T-helper 2 cell treated with Interferon-gamma antibody and Interleukin-4, amounts not matched to agents 5 μg/mL and 100 μg/mL, for 36 hours (primary cell): ENCODE measurements around the gene PLCL1.
A peak's percentile ranks its signal among the peaks of the same experiment; 100 is the strongest.

Experiments
- DNase-seq: peaks from one replicate; pipeline ENCODE4 v3.0.0; 2021; ENCODE audit warnings: low spot score
- H3K27ac Mint-ChIP-seq: one replicate; pipeline ENCODE4 v1.8.0; 2021; ENCODE audit warnings: mild to moderate bottlenecking, mixed read lengths
- H3K27me3 Mint-ChIP-seq: one replicate; pipeline ENCODE4 v1.8.0; 2021; ENCODE audit warnings: low read depth, mixed read lengths
- H3K36me3 Mint-ChIP-seq: one replicate; pipeline ENCODE4 v1.8.0; 2021; ENCODE audit warnings: low read depth, mixed read lengths
- H3K4me1 Mint-ChIP-seq: one replicate; pipeline ENCODE4 v1.8.0; 2021; ENCODE audit warnings: low read depth, mixed read lengths
- H3K4me3 Mint-ChIP-seq: one replicate; pipeline ENCODE4 v1.8.0; 2022; ENCODE audit warnings: mild to moderate bottlenecking, moderate library complexity, mixed read lengths
- H3K9me3 Mint-ChIP-seq: one replicate; pipeline ENCODE4 v1.8.0; 2021; ENCODE audit warnings: mixed read lengths

Gene PLCL1

DNA sequence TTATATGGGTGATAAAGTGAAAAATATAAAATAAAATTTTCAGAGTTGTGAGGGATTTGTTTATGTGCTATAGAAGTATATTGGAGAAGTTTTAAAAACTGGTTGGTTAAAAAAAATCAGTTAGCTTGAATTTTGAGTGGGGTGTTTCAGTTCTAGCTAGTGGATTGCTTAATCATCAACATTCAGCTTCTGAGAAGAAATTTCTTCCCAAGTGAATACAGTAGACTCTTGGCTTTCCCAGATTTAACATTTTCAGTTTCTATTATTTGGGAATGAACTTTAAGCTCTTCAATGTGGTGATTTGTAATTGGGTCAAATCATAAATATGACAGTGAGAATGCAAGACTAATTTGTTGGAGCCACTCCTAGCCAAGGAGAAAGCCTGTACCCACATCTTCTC, 120.8 kb downstream of the PLCL1 start:
- Mint-ChIP-seq H3K36me3 (no peaks in the 10 kb centered on the region), H3K27ac (no peak overlapping the region), H3K27me3 (no peaks in the 10 kb centered on the region), H3K4me1 (peaks cover 5% of the 10 kb centered on the region), H3K9me3 (no peaks in the 10 kb centered on the region), H3K4me3 (no peak overlapping the region)
- no peak for DNase-seq

DNA sequence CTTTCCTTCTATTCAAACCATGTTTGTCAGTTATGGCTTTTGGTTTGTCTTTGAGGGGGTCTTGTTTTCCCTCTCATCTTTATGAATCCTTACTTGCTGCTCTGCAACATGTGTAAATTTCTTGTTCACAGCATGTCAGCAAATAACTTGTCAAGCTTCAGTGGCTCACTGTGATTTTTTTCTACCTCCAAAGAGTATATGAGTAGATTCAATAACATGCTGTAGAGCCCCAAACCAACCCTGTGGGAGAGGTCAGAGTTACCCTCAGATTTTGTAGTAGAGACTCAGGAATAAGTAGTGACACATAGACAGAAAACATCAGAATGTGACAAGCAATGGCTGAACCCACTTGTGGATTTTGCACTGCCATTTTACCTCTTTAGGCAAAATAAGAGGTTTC, 121.6 kb downstream of the PLCL1 start:
- Mint-ChIP-seq H3K4me3 (no peak overlapping the region), H3K27me3 (no peaks in the 10 kb centered on the region), H3K9me3 (no peaks in the 10 kb centered on the region), H3K4me1 (peaks cover 5% of the 10 kb centered on the region), H3K36me3 (no peaks in the 10 kb centered on the region), H3K27ac (no peak overlapping the region)
- no peak for DNase-seq

DNA sequence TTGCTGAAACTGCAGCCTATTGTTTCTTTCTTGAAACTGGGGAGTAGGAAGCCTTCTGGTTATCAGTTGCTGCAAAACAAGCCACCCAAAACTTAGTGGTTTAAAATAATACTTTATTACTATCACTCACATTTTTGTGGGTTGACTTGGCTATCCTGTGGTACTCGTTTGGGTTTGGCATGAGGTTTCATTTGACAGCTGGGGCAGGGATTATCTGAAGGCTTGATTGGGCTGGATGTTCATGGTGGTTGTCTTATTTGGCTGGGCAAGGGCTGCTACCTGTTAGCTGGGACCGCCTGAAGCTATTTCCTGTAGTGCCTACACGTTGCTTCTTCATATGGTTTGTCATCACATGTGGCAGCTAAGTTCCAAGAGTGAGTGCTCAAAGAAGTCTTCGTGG, 122.3 kb downstream of the PLCL1 start:
- no peak overlapping the region for H3K4me3 Mint-ChIP-seq
- no peak for DNase-seq
- H3K27me3 Mint-ChIP-seq = no peaks in the 10 kb centered on the region

DNA sequence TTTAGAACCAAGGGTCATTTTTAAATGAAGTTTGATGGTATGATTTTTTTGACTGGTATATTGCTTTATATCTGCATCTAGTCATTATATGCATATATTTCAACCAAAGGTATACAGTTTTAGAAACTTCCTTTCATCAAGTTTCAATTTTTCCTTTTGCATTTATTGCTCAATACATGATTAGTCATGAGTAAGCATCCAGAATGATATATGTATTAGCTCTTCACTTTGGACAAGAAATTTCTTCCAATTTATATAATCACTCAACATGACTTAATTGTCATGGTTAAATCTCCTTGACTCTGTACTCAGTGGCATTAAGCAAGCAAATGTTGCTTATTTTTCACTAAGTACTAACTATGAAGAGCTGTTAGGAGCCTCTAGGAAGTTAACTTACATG, 123.6 kb downstream of the PLCL1 start:
- Mint-ChIP-seq H3K4me1 (peaks cover 9% of the 10 kb centered on the region), H3K36me3 (no peaks in the 10 kb centered on the region), H3K4me3 (no peak overlapping the region), H3K9me3 (no peaks in the 10 kb centered on the region), H3K27ac (no peak overlapping the region), H3K27me3 (no peaks in the 10 kb centered on the region)
- DNase-seq = no peak

More for the DNA sequence above, 122.3 kb downstream of the PLCL1 start:
- Mint-ChIP-seq H3K4me1 (peaks cover 5% of the 10 kb centered on the region), H3K9me3 (no peaks in the 10 kb centered on the region), H3K36me3 (no peaks in the 10 kb centered on the region), H3K27ac (no peak overlapping the region)

DNA sequence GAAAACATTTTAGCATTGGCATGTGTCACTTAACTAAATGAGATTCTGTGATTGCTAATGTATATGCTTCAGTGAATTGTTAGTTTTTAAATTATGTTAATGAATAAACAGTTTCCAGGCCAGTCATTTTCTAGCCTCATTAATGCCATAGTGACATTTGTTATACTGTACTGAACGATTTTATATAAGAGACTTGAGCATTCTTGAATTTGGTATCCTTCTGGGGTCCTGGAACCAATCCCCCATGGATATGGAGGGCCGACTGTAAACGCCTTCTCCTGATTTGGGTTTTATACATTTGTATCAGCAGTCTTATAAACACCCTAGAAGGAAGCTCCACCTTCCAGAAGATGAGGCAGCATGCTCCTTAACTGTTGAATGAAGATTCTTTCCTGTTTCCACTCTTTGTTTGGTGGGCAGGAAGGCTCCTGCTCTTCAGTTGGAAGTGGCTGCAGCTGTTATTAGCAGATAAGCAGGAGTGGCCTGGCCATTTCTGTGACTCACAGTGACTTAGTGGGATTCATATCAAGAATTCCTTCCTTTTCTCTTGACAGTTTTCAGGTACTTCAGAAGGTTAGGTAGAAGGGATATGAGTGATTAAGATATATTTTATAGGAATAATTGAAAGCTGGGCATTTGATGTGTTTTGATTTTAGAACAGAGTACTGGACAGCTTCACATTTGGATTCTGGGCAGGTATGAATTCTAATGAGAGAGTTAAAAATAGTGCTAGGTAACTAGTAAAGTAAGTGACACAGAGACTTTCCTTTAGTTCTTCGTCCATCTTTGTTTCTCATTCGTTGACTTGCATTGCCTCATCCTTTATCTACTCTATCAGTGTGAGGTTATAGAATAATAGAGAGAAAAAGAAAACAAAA, 124.9 kb downstream of the PLCL1 start:
- H3K9me3 Mint-ChIP-seq = no peaks in the 10 kb centered on the region
- H3K27ac Mint-ChIP-seq = no peak overlapping the region
- no peak for DNase-seq
- peaks cover 17% of the 10 kb centered on the region for H3K4me1 Mint-ChIP-seq
- H3K36me3 Mint-ChIP-seq = no peaks in the 10 kb centered on the region
- H3K27me3 Mint-ChIP-seq = no peaks in the 10 kb centered on the region
- no peak overlapping the region for H3K4me3 Mint-ChIP-seq

DNA sequence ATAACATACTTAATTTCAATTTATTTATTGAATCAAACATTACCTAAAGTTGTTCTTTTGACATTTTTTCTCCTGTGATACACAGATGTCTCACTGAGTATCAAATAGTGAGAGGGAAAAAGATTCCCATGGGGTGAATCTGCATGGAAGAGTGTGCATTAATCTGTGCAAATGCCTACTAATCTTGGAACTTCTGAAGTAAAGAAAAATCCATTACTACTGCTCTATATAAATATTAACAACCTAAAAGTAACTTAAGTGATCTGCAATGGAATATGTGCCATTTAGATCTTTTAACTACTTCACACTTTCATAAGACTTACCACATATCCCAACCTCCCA, 125.5 kb downstream of the PLCL1 start:
- Mint-ChIP-seq H3K36me3 (peaks cover 2% of the 10 kb centered on the region), H3K27ac (no peak overlapping the region), H3K27me3 (no peaks in the 10 kb centered on the region), H3K9me3 (no peaks in the 10 kb centered on the region), H3K4me1 (peaks cover 21% of the 10 kb centered on the region), H3K4me3 (no peak overlapping the region)
- no peak for DNase-seq

DNA sequence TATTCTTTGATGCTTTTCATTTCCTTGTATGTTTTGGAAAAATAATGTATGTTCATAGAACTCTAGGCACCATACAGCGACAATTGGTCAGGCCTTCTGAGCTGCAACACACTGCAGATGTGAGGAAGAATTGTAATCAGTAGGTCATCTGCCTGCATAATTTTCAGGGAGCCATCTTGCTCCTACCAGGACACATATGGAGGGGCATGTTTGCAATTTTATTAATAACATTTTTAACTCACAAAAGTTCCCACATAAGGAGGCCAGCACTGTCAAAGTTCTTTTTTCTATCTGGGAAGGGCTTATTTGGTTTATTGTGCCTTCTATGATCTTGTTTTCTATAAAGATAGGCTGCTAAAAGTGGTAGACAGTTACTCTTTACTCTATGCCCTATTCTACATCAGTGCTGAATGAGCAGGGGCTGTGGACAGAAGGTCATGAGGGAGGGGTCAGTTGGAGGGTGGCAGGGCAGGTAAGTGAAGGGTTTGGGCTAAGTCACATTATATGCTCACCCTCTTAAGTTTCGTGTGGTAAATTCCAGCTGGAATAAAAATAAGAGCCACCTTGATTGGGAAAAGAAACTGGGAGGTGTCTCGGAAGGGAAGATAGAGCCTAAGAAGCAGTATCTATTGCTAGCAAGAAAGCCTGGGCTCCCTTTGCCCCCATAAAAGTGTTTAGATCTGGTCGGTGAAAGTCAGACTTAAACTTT, 126.3 kb downstream of the PLCL1 start:
- H3K4me1 Mint-ChIP-seq = peaks cover 29% of the 10 kb centered on the region
- H3K4me3 Mint-ChIP-seq = no peak overlapping the region
- H3K27ac Mint-ChIP-seq = no peak overlapping the region
- H3K9me3 Mint-ChIP-seq = peaks cover 2% of the 10 kb centered on the region
- H3K36me3 Mint-ChIP-seq = peaks cover 9% of the 10 kb centered on the region
- no peaks in the 10 kb centered on the region for H3K27me3 Mint-ChIP-seq
- no peak for DNase-seq

DNA sequence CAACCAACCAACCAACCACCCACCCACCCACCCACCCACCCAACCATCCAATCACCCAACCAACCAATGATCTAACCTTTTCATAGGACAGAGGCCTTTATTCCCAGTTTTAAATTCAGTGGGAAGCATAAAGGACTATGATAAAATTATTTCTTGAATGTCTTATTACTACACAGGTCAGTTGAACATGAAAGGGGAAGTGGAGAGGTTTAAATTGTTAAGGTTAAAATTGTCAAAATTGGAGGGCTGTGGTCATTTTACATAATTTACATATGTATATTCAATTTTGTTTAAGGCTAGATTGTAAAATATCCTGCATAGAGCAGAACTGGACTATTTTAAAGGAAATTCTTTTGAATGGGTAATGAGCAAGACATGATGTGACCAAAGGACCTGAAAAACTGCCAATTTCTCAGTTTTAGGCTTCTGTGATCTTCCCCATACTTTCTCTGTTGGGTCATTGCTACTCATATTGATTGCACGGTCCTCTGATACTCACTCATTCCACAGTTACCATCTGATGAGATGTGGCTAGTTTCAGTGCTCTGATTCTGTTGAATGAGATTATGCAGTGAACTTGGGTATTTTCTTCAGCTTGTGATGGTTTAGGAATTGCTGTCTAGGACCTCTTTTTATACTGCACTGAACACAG, 127.4 kb downstream of the PLCL1 start:
- no peak overlapping the region for H3K27ac Mint-ChIP-seq
- H3K4me1 Mint-ChIP-seq = peaks cover 30% of the 10 kb centered on the region

DNA sequence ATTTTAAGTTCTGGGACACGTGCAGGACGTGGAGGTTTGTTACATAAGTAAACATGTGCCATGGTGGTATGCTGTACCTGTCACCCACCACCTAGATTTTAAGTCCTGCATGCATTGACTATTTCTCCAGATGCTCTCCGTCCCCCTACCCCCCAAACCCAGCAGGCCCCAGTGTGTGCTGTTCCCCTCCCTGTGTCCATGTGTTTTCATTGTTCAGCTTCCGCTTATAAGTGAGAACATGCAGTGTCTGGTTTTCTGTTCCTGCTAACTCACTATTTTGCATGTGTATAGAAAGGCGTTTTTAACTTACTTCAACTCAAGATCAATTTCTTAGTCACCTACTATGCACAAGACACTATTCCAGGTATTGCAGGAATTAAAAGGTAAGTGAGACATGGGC, 128.0 kb downstream of the PLCL1 start:
- Mint-ChIP-seq H3K27me3 (peaks cover 5% of the 10 kb centered on the region), H3K27ac (no peak overlapping the region), H3K4me3 (no peak overlapping the region)

More for the DNA sequence above, 127.4 kb downstream of the PLCL1 start:
- Mint-ChIP-seq H3K27me3 (peaks cover 3% of the 10 kb centered on the region), H3K4me3 (no peak overlapping the region), H3K36me3 (peaks cover 9% of the 10 kb centered on the region), H3K9me3 (peaks cover 6% of the 10 kb centered on the region)
- no peak for DNase-seq

DNA sequence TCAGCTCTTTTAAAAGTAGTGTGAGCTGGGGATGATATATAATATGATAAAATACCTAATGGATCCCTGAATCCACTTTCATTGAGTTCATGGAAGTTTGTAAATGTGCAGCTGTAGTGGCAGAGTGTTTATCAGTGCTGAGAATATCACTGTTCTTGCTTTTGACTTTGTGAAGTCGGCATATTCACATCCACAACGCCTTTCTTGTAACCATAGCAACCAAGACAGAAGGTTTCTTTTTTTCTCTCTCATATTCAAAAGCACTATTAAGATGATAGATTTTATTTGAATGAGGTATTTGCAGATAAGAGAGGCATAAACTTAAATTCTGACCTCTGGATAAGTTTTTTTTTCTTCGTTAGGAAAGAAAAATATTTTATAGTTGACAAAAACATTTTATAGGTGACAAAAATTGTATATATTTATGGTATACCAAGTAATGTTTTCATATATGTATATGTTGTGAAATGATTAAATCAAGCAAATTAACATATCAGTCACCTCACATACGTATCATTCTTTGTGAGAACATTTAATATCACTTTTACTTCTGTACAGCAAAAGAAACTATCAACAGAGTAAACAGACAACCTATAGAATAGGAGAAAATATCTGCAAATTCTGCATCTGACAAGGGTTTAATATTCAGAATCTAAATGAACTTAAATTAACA, 130.0 kb downstream of the PLCL1 start:
- Mint-ChIP-seq H3K4me3 (peak overlapping the region; percentile 77), H3K27ac (peak overlapping the region; percentile 77), H3K27me3 (peaks cover 9% of the 10 kb centered on the region), H3K36me3 (peaks cover 9% of the 10 kb centered on the region), H3K4me1 (peaks cover 36% of the 10 kb centered on the region), H3K9me3 (peaks cover 6% of the 10 kb centered on the region)
- DNase-seq = no peak

More for the DNA sequence above, 128.0 kb downstream of the PLCL1 start:
- DNase-seq = no peak
- Mint-ChIP-seq H3K36me3 (peaks cover 9% of the 10 kb centered on the region), H3K4me1 (peaks cover 27% of the 10 kb centered on the region), H3K9me3 (peaks cover 6% of the 10 kb centered on the region)

DNA sequence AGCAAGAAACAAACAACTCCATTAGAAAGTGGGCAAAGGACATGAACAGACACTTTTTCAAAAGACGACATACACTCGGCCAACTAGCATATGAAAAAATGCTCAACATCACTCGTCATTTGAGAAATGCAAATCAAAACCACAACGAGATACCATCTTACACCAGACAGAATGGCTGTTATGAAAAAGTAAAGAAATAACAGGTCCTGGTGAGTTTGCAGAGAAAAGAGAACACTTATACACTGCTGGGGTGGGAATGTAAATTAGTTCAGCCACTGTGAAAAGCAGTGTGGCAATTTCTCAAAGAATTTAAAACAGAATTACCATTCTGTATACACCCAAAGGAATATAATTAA, 130.5 kb downstream of the PLCL1 start:
- Mint-ChIP-seq H3K27ac (peak overlapping the region; percentile 77), H3K36me3 (peaks cover 9% of the 10 kb centered on the region), H3K9me3 (peaks cover 6% of the 10 kb centered on the region), H3K4me3 (peak overlapping the region; percentile 77), H3K4me1 (peaks cover 36% of the 10 kb centered on the region), H3K27me3 (peaks cover 9% of the 10 kb centered on the region)
- peak; percentile 19 for DNase-seq

DNA sequence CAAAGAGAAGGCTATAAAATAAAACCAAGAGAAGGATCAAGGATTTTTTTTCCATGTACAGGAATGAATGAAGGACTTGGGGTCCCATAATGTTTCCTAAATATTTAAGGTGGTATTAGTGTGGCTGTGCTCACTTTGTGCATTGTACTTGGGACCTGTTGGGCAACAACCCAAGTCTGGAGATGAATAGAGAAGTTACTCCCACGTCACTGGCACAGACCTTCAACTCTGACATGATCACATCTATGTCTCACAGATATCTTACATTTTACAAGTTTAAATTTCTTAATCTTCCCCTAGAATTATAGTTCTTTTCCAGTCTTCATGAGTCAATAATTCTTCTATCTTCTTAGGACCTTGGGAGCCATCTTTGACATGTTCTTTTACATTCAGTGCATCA, 133.4 kb downstream of the PLCL1 start:
- DNase-seq = no peak
- H3K27ac Mint-ChIP-seq = no peak overlapping the region
- peaks cover 6% of the 10 kb centered on the region for H3K9me3 Mint-ChIP-seq
- peaks cover 38% of the 10 kb centered on the region for H3K4me1 Mint-ChIP-seq
- peaks cover 9% of the 10 kb centered on the region for H3K36me3 Mint-ChIP-seq
- H3K4me3 Mint-ChIP-seq = no peak overlapping the region
- H3K27me3 Mint-ChIP-seq = peaks cover 15% of the 10 kb centered on the region

DNA sequence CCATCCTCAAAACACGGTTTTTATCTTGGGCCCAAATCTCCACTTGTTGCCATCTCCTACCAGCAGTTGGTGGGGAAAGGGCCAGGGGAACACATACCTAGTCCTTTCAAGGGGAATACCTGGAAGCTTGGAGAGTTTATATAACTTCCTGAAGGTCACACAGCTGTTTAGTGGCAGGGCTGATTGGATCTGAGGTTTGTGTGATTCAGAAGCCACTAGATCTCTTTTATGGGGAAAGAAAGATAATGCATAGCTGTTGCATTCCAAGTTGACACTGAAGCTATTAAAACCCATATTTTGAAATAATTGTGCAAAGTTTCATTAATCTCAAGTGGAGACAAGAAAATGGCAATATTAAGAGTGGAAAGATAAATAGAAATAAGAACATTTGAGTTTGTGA, 134.2 kb downstream of the PLCL1 start:
- peaks cover 6% of the 10 kb centered on the region for H3K9me3 Mint-ChIP-seq

DNA sequence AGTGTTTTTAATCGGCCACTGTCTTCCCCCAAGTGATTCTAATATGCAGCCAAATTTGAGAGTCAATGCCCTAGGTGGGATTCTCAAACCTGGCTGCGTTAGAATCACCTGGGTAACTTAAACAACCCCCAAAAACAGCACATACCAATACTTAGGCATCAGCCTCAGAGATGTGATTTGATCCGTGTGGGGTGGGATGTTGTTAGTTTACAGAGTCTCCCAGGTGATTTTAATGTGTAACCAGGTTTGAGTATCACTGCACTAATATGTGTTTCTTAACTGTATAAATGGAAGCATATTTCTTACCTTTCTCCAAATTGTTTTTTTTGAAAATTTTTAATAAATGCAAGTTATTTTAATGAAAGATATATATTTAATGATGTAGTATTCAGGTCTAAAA, 135.4 kb downstream of the PLCL1 start:
- no peak overlapping the region for H3K27ac Mint-ChIP-seq
- DNase-seq = no peak
- peaks cover 12% of the 10 kb centered on the region for H3K36me3 Mint-ChIP-seq
- peaks cover 41% of the 10 kb centered on the region for H3K4me1 Mint-ChIP-seq
- no peak overlapping the region for H3K4me3 Mint-ChIP-seq
- peaks cover 6% of the 10 kb centered on the region for H3K9me3 Mint-ChIP-seq
- peaks cover 20% of the 10 kb centered on the region for H3K27me3 Mint-ChIP-seq

More for the DNA sequence above, 134.2 kb downstream of the PLCL1 start:
- Mint-ChIP-seq H3K4me3 (no peak overlapping the region), H3K27me3 (peaks cover 15% of the 10 kb centered on the region), H3K27ac (no peak overlapping the region), H3K4me1 (peaks cover 39% of the 10 kb centered on the region), H3K36me3 (peaks cover 9% of the 10 kb centered on the region)
- DNase-seq = no peak
